OCI-LY3 (cell line): ENCODE results near the gene URB1.

Experiments used
- H2AFZ ChIP-seq: fragments of 200-600, 300-600 bp; shearing (Covaris generic); 2 replicates; pipeline ENCODE4 v1.6.0; 2014; ENCODE audit warnings: antibody characterized with exemption, low read depth, low read length
- H3K27ac ChIP-seq: fragments of 200-600, 300-600 bp; sonication (generic); 2 replicates; pipeline ENCODE4 v1.5.1; 2014; ENCODE audit warnings: mild to moderate bottlenecking, low read length, moderate library complexity, mixed read lengths
- H3K27me3 ChIP-seq: fragments of 200-600, 300-600 bp; sonication (generic); 2 replicates; pipeline ENCODE4 v1.6.1; 2014; ENCODE audit warnings: low read depth, low read length, mixed read lengths
- H3K36me3 ChIP-seq: fragments of 200-600, 300-600 bp; sonication (generic); replicated peaks from 2 replicates; pipeline ENCODE3; 2014; ENCODE audit warnings: low read depth, low read length, mixed read lengths
- H3K4me1 ChIP-seq: fragments of 300-600, 200-600 bp; sonication (generic); 2 replicates; pipeline ENCODE4 v1.6.1; 2014; ENCODE audit warnings: low read length, mixed read lengths
- H3K4me2 ChIP-seq: fragments of 200-600, 300-600 bp; sonication (generic); 2 replicates; pipeline ENCODE4 v1.6.1; 2014; ENCODE audit warnings: low read length, mixed read lengths
- H3K4me3 ChIP-seq: fragments of 300-600, 200-600 bp; sonication (generic); 2 replicates; pipeline ENCODE4 v1.5.1; 2014; ENCODE audit warnings: antibody characterized with exemption, mild to moderate bottlenecking, low read length, moderate library complexity
- H3K79me2 ChIP-seq: fragments of 300-600, 200-600 bp; shearing (Covaris generic); 2 replicates; pipeline ENCODE4 v1.6.1; 2014; ENCODE audit warnings: mild to moderate bottlenecking, low read length, mixed read lengths
- H3K9ac ChIP-seq: fragments of 300-600, 200-600 bp; shearing (Covaris generic); 2 replicates; pipeline ENCODE4 v1.6.0; 2014; ENCODE audit warnings: mild to moderate bottlenecking, low read length, moderate library complexity
- H3K9me3 ChIP-seq: fragments of 200-600, 300-600 bp; shearing (Covaris generic); 2 replicates; pipeline ENCODE4 v1.6.1; 2014; ENCODE audit warnings: low read length, mixed read lengths; ENCODE audit not compliant: insufficient read depth
- H4K20me1 ChIP-seq: fragments of 200-600, 300-600 bp; sonication (generic); 2 replicates; pipeline ENCODE4 v1.6.1; 2016; ENCODE audit warnings: low read length, mixed read lengths; ENCODE audit not compliant: insufficient read depth
- EZH2phosphoT487 ChIP-seq: fragments of 200-600 bp; shearing (Covaris generic); IDR thresholded peaks from 2 replicates; pipeline ENCODE4 v1.6.1; 2018; ENCODE audit warnings: antibody characterized with exemption, mixed run types, low read depth
- TF ChIP-seq, protein P1 (sequence below): fragments of 200-600, 300-600 bp; sonication (generic); IDR thresholded peaks from 2 replicates; pipeline ENCODE4 v1.5.1; 2014; ENCODE audit warnings: antibody characterized with exemption, low read length, low read depth

The URB1 gene

DNA sequence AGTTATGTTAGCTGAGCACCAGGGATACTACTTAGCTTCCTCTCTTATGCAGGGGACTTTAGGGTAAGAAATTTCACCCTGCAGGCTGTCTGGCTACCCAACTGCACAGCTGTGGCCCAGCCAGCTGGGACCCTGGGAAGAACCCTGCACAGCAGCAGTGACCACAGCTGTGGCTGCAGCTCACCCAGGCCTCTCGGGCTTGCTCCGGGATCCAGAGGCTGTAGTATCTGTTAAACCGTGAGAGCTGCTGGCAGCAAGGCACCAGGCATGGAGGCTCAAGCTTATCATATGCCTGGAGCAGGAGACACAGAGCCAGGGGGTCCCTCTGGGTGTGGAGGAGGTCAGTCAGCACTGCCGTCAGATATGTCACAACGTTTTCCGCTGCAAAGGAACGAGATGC lies 40.3 kb downstream of the URB1 start:
- Histone ChIP-seq H3K9me3 (no peaks in the 10 kb centered on the region), H3K36me3 (peaks cover 45% of the 10 kb centered on the region), H3K4me3 (no peak overlapping the region), H3K4me2 (no peak overlapping the region), H3K27ac (no peak overlapping the region), H4K20me1 (no peaks in the 10 kb centered on the region), H2AFZ (no peak overlapping the region), H3K79me2 (no peaks in the 10 kb centered on the region), H3K9ac (no peak overlapping the region), H3K4me1 (peaks cover 2% of the 10 kb centered on the region; the same call in 1 of the 2 replicates), H3K27me3 (no peaks in the 10 kb centered on the region)
- TF ChIP-seq, protein P1, sequence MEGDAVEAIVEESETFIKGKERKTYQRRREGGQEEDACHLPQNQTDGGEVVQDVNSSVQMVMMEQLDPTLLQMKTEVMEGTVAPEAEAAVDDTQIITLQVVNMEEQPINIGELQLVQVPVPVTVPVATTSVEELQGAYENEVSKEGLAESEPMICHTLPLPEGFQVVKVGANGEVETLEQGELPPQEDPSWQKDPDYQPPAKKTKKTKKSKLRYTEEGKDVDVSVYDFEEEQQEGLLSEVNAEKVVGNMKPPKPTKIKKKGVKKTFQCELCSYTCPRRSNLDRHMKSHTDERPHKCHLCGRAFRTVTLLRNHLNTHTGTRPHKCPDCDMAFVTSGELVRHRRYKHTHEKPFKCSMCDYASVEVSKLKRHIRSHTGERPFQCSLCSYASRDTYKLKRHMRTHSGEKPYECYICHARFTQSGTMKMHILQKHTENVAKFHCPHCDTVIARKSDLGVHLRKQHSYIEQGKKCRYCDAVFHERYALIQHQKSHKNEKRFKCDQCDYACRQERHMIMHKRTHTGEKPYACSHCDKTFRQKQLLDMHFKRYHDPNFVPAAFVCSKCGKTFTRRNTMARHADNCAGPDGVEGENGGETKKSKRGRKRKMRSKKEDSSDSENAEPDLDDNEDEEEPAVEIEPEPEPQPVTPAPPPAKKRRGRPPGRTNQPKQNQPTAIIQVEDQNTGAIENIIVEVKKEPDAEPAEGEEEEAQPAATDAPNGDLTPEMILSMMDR, result no peak
- TF ChIP-seq EZH2phosphoT487, result no peak

DNA sequence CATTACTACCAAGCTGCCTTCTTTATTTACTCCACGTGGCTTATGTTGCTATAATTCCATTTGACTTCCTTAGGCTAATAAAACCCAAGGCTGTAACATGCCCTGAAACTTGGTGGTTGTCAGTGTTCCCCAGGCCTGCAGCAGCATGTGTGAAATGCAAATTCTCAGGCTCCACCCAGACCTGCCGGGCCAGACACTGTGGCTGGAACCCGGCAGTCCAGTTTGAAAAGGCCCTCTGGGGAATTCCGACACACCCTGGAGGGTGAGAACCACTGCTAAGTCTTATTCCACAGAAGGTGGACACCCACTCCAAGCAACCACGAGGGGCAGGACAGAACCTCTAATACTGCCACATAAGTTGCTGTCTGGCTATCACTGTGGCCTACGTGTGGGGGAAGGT lies 41.4 kb downstream of the URB1 start:
- H3K79me2 ChIP-seq, result no peaks in the 10 kb centered on the region
- peaks cover 48% of the 10 kb centered on the region for H3K36me3 ChIP-seq
- H3K4me2 ChIP-seq, result no peak overlapping the region
- H2AFZ ChIP-seq, result no peak overlapping the region
- H4K20me1 ChIP-seq, result no peaks in the 10 kb centered on the region
- no peaks in the 10 kb centered on the region for H3K9me3 ChIP-seq
- no peak overlapping the region for H3K9ac ChIP-seq
- H3K27ac ChIP-seq, result no peak overlapping the region
- TF ChIP-seq, protein P1, result no peak
- no peak for TF ChIP-seq EZH2phosphoT487
- peaks cover 2% of the 10 kb centered on the region; the same call in 1 of the 2 replicates for H3K4me1 ChIP-seq
- no peak overlapping the region for H3K4me3 ChIP-seq
- no peaks in the 10 kb centered on the region for H3K27me3 ChIP-seq

DNA sequence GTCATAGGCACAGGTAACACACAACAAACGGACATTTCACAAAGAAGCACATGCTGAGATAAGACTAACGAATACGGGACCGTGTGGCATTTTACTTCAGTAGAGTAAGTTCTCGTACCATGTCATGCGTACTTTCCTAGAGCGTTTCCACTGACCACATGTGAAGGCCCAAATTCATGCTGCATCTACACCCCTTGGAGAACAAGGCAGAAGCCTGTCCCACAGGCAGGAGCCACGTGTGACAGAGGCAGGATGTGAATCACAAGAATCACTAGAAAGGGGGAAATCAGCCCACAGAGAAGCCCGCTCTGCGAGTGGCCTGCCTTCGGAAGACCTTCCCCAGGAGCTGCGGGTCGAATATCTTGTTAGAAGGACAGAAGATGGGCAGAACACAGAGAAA lies 41.8 kb downstream of the URB1 start:
- peaks cover 52% of the 10 kb centered on the region for H3K36me3 ChIP-seq
- no peaks in the 10 kb centered on the region for H3K9me3 ChIP-seq
- peaks cover 2% of the 10 kb centered on the region; the same call in 1 of the 2 replicates for H3K4me1 ChIP-seq
- H3K9ac ChIP-seq, result no peak overlapping the region
- no peak overlapping the region for H2AFZ ChIP-seq
- H4K20me1 ChIP-seq, result no peaks in the 10 kb centered on the region
- H3K27me3 ChIP-seq, result no peaks in the 10 kb centered on the region
- H3K79me2 ChIP-seq, result no peaks in the 10 kb centered on the region
- TF ChIP-seq, protein P1, result no peak
- no peak for TF ChIP-seq EZH2phosphoT487
- H3K4me3 ChIP-seq, result no peak overlapping the region
- H3K4me2 ChIP-seq, result no peak overlapping the region
- H3K27ac ChIP-seq, result no peak overlapping the region

DNA sequence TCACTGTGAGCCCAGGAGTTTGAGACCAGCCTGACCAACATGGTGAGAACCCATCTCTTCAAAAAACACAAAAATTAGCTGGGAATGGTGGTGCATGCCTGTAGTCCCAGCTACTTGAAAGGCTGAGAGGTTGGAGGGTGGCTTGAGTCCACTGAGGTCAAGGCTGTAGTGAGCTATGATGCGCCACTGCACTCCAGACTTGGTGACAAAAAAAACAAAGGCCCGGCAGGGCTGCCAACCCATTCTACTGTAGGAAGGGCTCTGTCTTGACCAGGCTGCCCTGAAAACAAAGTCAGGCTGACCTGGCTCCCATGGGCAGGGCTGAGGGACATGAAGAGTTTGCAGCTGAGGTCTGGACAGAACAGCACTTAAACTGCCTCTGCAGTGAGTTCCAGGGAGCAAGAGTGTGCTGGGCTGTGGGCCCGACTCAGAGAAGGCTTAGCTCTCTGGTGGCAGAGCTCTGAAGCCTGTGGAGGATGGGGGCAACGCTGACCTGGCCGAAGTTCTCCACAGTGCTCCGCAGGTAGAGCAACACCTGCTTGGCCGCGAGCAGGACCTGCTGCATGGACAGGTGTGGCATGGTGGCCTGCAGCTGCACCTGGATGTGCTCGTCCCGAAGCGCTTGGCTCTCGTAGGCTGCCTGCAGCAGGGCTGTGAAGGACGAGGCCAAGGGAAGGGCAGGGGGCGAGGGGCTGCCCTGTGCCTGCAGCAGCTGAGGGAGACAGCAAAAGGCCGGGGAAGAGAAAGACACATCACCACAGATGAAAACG lies 42.4 kb downstream of the URB1 start:
- Histone ChIP-seq H3K27me3 (no peaks in the 10 kb centered on the region), H3K36me3 (peaks cover 56% of the 10 kb centered on the region), H3K79me2 (no peaks in the 10 kb centered on the region), H3K9ac (no peak overlapping the region), H3K4me2 (no peak overlapping the region), H4K20me1 (no peaks in the 10 kb centered on the region), H3K4me3 (no peak overlapping the region), H3K27ac (no peak overlapping the region), H3K9me3 (no peaks in the 10 kb centered on the region), H2AFZ (no peak overlapping the region), H3K4me1 (peaks cover 2% of the 10 kb centered on the region; the same call in 1 of the 2 replicates)
- TF ChIP-seq EZH2phosphoT487, result no peak
- TF ChIP-seq, protein P1, result no peak
